Mononuclear cell (primary cell): ENCODE measurements around the gene ENSA. TPM values are rescaled to one million over a fixed set of nuclear protein-coding genes. Genes with fewer than 3 reads are reported as not detected.
"Not testable (repeated sequence)": the region's sequence is repeated elsewhere in the genome, so short reads cannot be mapped to it uniquely, and the experiment has no call there.

ENCODE experiments used
- H3K27me3 ChIP-seq: 2 replicates; pipeline ENCODE4 v1.6.0; 2011; ENCODE audit warnings: low read length, control low read depth; ENCODE audit not compliant: insufficient read depth
- H3K4me1 ChIP-seq: 2 replicates; pipeline ENCODE4 v1.5.1; 2011; ENCODE audit warnings: mild to moderate bottlenecking, low read length, control low read depth; ENCODE audit not compliant: insufficient read depth
- H3K4me3 ChIP-seq: 2 replicates; pipeline ENCODE4 v1.5.1; 2011; ENCODE audit warnings: mild to moderate bottlenecking, low read length, moderate library complexity
- H3K9me3 ChIP-seq: 2 replicates; pipeline ENCODE4 v1.5.1; 2011; ENCODE audit warnings: low read depth, mild to moderate bottlenecking, control low read depth, low read length
- total RNA-seq: library from RNA; depleted of rRNA; stranded (reverse); fragments of >200 nt; gene quantifications from one replicate; pipeline ENCODE4 v1.2.3, GENCODE V29; 2012

Gene ENSA
- total RNA-seq, 1 donor, result 147 TPM

DNA sequence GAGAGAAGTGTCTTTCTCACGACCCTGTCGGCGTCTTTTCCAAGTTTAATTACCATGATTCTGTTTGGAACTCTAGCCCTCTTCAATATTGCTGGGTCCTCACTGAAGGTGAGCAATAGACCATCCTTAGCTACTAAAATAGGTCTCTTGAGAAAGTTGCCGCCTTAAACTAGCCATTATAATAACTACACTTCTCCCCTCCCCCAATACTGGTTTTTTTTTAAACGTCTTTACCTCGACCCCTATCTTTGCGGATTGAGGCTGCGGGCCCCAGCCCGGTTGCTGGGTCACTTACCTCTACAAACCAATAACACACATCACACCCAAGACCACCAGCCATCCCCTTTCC, 672 bp downstream of the ENSA start:
- Histone ChIP-seq H3K9me3 (no peaks in the 10 kb centered on the region), H3K4me1 (peaks cover 22% of the 10 kb centered on the region), H3K4me3 (peak overlapping the region; percentile 58), H3K27me3 (no peaks in the 10 kb centered on the region)

DNA sequence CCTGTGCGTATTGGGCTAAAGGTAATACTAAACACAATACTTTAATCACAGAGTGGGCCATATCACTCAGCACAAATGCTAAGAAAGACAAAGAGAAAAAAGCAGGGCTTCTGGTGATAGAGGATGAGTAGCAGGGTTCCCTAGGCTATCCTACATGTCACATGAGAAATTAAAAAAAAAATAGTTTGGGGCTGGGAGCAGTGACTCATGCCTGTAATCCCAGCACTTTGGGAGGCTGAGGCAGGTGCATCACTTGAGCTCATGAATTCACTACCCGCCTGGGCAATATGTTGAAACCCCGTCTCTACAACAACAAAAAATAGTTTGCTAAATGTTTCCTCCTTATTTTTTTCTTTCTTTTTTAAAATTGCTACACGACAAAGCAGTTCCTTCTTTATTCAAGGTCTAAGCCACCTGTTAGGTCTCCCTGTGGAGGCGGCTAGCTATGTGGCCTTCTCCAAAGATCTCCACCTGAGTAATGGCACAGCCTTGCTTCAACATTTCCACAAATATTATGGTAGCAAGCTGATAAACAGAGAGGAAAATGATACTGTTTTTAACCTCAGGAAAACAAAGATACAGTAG, 1.5 kb downstream of the ENSA start:
- H3K4me3 ChIP-seq, result no peak overlapping the region
- H3K27me3 ChIP-seq, result no peaks in the 10 kb centered on the region
- H3K9me3 ChIP-seq, result no peaks in the 10 kb centered on the region
- H3K4me1 ChIP-seq, result peaks cover 22% of the 10 kb centered on the region

GRCh38 chr1:150626150-150626549, 3.3 kb downstream of the ENSA start:
- H3K9me3 ChIP-seq, result no peaks in the 10 kb centered on the region
- no peaks in the 10 kb centered on the region for H3K27me3 ChIP-seq
- no peak overlapping the region for H3K4me3 ChIP-seq
- H3K4me1 ChIP-seq, result peaks cover 34% of the 10 kb centered on the region

DNA sequence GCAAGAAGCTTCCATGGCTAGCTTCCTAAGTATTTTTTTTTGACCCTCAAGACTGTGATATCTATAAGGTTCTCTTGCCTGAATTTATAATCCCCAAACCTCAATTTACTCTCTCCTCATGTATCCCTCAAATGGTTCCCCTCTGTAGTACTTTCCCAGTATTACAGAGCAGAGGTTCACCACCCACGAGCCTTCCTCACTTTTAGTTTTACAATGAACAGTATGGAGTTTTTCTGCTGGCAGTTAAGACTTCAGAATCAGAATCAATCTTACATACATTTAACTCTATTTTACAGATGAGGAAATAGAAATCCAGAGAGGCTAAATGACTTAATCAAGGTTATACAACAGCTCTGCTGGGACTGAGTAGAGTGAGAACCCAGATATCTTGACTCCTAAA, 4.9 kb downstream of the ENSA start:
- not testable (repeated sequence) for H3K27me3 ChIP-seq, H3K9me3 ChIP-seq, H3K4me3 ChIP-seq
- peaks cover 43% of the 10 kb centered on the region for H3K4me1 ChIP-seq

DNA sequence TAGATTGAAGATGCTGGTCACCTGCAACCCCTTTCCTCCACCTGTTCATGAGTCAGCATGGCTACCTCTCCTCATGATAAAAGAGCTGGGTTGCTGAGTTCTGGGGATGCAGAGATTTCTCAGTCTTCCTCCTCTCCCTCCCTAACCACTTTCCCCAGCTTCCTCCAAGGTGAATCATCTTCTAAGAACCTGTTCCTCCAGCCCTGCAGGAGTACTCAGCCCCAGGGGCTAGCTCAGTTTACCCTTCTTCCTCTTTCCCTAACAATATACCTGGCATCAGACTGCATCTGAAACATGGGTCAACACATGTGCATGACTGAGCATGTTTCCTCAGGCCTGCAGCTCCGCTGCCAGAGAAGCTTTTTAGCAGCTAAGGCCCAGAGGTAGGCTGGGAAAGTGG, 5.3 kb downstream of the ENSA start:
- not testable (repeated sequence) for H3K4me3 ChIP-seq, H3K9me3 ChIP-seq, H3K27me3 ChIP-seq
- peaks cover 47% of the 10 kb centered on the region for H3K4me1 ChIP-seq

DNA sequence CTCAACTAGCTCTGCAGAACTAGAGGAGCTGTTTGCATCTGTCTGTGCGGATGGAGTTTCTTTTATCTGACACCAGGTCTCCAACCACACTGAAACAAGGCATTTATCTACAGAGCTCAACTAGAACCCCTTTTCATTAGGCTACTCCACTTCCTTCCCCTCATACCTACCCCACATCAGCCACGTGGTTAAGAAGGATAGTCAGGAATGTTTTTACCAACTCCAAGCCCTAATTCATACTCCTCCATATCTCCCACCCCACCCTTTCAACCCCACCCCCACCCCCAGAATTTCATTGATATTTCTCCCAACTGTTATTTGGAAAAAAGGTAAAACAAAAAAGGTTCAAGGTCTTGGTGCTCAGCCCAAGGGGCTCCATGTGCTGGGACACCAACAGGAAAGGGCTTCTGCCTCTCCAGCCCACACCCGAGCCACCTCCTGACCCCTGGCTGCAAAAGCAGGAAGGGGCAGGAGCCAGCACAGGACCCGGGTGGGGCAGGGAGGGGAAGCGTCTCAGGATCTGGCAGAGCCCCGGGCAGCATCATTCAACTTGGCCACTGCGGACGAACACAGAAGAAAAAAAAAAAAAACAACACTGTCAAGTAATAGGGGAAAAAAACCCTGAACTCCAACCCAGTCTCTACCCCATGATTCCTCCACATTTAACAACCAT, 7.0 kb downstream of the ENSA start:
- Histone ChIP-seq H3K4me1 (peaks cover 34% of the 10 kb centered on the region), H3K27me3 (no peaks in the 10 kb centered on the region), H3K9me3 (no peaks in the 10 kb centered on the region), H3K4me3 (no peak overlapping the region)

DNA sequence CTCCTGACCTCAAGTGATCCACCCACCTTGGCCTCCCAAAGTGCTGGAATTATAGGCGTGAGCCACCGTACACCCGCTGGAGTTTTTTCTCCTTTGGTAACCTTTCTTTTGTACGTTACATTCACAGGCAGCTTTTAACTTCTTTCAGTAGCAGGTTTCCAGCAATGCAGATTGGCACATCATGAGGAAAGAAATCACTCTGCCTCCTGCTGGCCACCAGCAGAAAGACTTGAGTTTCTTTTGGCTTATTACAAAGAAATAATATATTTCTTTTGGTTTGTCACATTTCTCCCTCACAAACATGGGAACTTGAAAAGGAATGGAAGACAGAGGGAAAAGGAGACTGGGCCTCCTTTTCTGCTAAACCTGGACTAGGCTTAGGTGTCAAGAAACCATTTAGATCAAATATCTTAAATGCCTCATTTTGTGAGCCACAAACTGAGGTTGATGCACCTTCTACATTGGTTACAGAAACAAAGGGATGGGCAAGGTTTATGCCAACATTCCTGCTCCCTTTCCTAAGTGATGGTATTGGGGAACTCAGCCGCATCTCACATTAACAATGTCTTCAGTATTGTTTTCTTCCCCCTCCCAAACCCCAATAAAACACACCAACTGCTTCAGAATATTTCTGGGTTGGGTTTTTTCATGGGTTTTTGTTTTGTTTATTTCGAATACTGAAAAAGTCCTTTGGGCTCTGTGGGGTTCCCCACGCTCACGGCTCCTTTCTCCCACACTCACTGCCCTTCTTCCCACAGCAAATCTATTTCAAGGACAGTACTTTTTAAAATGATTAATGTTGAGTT, 7.7 kb downstream of the ENSA start:
- H3K4me3 ChIP-seq, result no peak overlapping the region
- H3K4me1 ChIP-seq, result peaks cover 32% of the 10 kb centered on the region
- H3K9me3 ChIP-seq, result no peaks in the 10 kb centered on the region

GRCh38 chr1:150620919-150621318, 8.5 kb downstream of the ENSA start:
- Histone ChIP-seq H3K4me3 (no peak overlapping the region), H3K27me3 (no peaks in the 10 kb centered on the region), H3K9me3 (no peaks in the 10 kb centered on the region), H3K4me1 (peaks cover 32% of the 10 kb centered on the region)

More for the DNA sequence above, 7.7 kb downstream of the ENSA start:
- H3K27me3 ChIP-seq, result no peaks in the 10 kb centered on the region

DNA sequence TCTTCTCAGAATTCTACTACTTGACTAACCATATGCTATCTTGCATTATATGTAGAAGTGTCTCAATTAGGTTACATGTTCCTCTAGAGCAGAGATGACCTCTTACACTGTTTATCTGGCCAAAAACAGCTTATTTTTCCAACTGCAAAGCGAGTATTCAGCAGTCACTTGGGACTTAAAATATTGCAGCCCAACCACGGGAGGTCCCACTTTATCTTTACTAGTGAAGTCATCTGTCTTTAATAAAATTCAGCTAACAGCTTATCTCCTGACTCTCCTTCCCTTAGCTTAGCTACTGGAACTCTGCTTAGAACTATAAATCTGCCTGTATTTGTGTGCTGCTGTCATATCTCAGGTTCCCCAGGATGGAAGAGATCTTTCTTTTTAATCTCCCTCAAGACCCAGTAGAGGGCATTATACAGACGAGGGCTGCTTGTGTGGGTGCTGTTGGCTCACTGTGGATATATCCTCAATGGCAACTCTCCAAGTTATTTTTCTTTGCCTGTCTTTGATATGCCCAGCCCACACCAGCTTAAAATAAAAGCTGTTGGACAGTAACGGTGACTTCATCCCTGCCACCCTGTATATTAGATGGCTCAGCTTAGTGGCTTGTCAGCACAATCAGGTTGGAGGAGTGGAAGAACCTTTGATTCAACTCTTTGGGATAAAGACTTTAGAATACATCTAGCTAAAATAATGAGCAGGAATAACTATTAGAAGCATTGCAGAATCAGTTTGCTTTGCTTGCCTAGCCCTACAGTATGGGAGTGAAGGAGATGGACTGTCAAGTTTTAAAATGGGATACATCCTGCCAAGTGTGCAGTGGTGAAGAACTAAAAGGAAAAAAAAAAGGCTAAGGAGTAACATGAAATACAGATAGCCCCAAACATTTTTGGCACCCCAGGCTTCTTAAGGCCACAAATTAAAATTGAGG, 9.6 kb downstream of the ENSA start:
- Histone ChIP-seq H3K4me1 (peaks cover 43% of the 10 kb centered on the region), H3K27me3 (no peaks in the 10 kb centered on the region), H3K4me3 (no peak overlapping the region), H3K9me3 (no peaks in the 10 kb centered on the region)

DNA sequence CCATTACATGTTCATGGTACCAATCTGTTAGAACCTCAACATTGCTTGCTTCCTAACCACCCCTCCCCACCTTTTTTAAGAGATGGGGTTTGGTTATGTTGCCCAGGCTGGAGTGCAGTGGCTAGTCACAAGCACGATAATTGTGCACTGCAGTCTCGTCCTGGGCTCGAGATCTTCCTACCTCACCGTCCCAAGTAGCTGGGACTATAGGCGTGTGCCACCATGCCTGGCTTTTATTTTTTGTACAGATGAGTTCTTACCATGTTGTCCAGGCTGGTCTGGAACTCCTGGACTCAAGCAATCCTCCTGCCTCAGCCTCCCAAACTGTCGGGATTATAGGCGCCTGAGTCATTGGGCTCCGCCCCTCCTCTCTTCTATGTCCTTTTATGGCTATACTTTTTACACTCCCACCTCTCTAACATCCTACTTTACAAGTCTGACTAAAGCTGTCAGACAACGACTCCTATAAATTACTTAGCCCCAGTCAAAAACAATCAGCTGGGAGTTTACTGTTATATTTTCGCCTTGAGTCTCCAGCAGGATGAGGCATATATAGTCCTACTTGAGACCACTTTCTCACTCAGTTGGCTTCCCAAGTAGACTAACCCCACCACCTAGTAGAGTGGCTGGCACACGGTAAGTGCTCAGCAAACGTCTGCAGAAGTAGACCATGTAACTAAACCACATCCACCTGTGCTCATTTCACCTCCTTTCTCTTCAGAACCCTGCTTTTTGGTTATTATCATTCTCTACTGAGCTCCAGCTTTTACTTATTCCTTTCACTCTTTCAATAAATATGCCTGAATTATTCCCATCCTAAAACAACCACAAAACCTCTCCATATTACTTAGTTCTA, 13.8 kb downstream of the ENSA start:
- Histone ChIP-seq H3K27me3 (no peaks in the 10 kb centered on the region), H3K9me3 (no peaks in the 10 kb centered on the region), H3K4me3 (no peak overlapping the region), H3K4me1 (peaks cover 68% of the 10 kb centered on the region)

- Histone ChIP-seq H3K4me1 (peaks cover 70% of the 10 kb centered on the region), H3K9me3 (no peaks in the 10 kb centered on the region), H3K27me3 (no peaks in the 10 kb centered on the region), H3K4me3 (no peak overlapping the region)
These were observed 16.1 kb downstream of the ENSA start for GRCh38 chr1:150613061-150613920.

DNA sequence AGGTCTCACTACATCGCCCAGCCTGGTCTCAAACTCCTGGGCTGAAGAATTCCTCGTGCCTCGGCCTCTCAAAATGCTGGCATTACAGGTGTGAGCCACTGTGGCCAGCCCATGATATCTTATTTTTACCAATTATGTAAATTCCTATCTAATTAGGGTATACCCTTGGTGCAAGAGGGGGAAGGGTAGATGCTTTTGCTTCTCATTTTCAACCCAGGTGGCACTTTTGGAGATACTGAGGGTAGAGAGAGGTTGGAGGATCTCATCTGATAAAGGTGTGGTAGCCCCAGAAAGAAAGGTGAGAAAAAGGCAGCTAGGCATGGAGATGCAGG, 17.4 kb downstream of the ENSA start:
- H3K27me3 ChIP-seq, result no peaks in the 10 kb centered on the region
- peaks cover 72% of the 10 kb centered on the region for H3K4me1 ChIP-seq
- no peaks in the 10 kb centered on the region for H3K9me3 ChIP-seq
- H3K4me3 ChIP-seq, result peak overlapping the region; percentile 1

- H3K4me3 ChIP-seq, result no peak overlapping the region
These were observed 18.8 kb downstream of the ENSA start for GRCh38 chr1:150610576-150610975.

More at GRCh38 chr1:150610576-150610975, 18.8 kb downstream of the ENSA start:
- Histone ChIP-seq H3K4me1 (peaks cover 69% of the 10 kb centered on the region), H3K9me3 (no peaks in the 10 kb centered on the region), H3K27me3 (no peaks in the 10 kb centered on the region)
